OCI-LY1 (cell line): Measurements from ENCODE around the gene GLP2R.

Experiments used
- EZH2 ChIP-seq: fragments of 200-600 bp; sonication (generic), shearing (Covaris generic); IDR thresholded peaks from 2 replicates; pipeline ENCODE4 v1.8.0; 2017; ENCODE audit warnings: borderline replicate concordance, mixed run types, mild to moderate bottlenecking, antibody characterized with exemption, low read length, moderate library complexity, mixed read lengths
- TF ChIP-seq, protein P1 (sequence below): fragments of 200-600 bp; sonication (generic), shearing (Covaris generic); IDR thresholded peaks from 2 replicates; pipeline ENCODE4 v1.5.1; 2017; ENCODE audit warnings: mild to moderate bottlenecking, antibody characterized with exemption, low read length, moderate library complexity, mixed read lengths

DNA sequence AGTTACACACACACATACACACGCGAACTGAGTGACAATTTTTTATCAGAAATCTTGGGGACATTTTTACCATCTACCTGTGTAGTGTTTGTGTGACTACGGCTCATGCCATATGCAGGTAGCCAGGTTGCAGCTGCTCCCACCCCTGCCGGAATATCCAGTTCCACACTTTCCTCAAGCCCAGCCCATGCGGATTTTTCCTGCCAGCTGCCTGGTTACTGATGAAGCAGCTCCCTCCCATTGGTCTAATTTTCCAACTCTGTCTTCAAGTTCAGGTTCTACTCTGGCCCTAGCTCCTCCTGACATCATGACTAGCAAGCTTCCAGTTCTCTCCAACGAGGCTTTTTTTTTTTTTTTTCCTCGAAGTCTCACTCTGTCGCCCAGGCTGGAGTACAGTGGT lies 8.6 kb upstream of the GLP2R start:
- TF ChIP-seq, protein P1, sequence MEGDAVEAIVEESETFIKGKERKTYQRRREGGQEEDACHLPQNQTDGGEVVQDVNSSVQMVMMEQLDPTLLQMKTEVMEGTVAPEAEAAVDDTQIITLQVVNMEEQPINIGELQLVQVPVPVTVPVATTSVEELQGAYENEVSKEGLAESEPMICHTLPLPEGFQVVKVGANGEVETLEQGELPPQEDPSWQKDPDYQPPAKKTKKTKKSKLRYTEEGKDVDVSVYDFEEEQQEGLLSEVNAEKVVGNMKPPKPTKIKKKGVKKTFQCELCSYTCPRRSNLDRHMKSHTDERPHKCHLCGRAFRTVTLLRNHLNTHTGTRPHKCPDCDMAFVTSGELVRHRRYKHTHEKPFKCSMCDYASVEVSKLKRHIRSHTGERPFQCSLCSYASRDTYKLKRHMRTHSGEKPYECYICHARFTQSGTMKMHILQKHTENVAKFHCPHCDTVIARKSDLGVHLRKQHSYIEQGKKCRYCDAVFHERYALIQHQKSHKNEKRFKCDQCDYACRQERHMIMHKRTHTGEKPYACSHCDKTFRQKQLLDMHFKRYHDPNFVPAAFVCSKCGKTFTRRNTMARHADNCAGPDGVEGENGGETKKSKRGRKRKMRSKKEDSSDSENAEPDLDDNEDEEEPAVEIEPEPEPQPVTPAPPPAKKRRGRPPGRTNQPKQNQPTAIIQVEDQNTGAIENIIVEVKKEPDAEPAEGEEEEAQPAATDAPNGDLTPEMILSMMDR = no peak
- no peak for TF ChIP-seq EZH2
